HG02763 (cell line): Measurements from ENCODE around the gene SERPINB7.
A peak's percentile ranks its signal among the peaks of the same experiment; 100 is the strongest.

ENCODE experiments used
- ATAC-seq: cut with Tn5 transposase; IDR thresholded peaks from one replicate; pipeline ENCODE4 v1.9.1; 2021; ENCODE audit warnings: mild to moderate bottlenecking, moderate library complexity; ENCODE audit not compliant: unreplicated experiment

The SERPINB7 gene

DNA sequence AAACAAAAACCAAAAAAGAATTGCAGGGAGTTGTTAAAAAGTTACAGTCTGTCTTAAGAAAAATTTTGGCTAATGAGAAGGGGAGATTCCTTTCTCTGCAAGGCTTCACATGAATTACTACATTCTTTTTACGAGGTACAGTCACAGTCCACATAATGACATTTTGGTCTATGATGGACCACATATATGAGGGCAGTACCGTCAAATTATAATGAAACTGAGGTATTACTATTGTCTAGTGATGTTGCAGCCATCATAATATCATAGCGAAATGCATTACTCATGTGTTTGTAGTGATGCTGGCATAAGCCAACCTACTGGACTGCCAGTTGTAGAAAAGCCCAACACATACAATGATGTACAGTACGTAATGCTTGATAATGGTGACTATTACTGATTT is 12.5 kb downstream of the SERPINB7 start:
- ATAC-seq = no peak

- ATAC-seq = peak; percentile 60
Observed at GRCh38 chr18:63788447-63789096, 13.4 kb downstream of the SERPINB7 start.

- ATAC-seq = no peak
Observed at GRCh38 chr18:63789327-63789726, 14.1 kb downstream of the SERPINB7 start.

DNA sequence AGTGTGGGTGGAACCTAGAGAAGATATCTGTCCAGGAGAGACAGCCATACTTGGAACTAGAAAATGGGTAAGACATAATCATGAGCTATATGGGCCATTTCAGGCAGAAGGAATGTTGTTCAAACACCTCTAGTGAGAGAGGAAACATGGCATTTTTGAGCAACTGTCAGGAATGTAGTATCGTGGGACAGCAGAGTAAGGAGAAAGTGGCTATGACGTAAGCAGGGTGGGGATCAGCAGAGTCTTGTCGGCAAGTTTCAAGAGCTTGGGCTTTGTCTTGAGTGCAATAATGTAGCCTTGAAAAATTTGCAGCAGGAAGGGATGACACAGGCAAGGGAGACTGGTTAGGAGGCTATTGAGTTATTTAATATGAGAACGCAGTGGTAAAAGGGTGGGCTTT is 20.4 kb downstream of the SERPINB7 start:
- no peak for ATAC-seq

DNA sequence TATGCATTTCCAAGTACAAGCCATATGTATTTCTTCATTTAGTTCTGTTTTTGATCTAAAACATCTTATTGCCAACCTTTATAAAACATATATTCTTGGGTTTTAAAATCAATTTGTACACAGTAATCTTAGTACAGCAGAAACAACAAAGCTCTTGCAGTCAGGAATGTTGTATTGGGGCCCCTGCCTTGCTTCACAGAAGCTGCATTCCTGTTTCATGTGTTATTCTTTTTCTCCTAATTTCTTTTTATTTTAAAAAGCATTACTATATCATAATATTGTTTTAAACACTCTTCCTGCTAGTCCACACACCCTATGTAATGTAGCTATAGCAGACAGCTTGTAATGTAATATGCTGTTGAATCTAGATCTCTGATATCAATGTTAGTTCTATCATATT is 24.0 kb downstream of the SERPINB7 start:
- ATAC-seq = no peak

DNA sequence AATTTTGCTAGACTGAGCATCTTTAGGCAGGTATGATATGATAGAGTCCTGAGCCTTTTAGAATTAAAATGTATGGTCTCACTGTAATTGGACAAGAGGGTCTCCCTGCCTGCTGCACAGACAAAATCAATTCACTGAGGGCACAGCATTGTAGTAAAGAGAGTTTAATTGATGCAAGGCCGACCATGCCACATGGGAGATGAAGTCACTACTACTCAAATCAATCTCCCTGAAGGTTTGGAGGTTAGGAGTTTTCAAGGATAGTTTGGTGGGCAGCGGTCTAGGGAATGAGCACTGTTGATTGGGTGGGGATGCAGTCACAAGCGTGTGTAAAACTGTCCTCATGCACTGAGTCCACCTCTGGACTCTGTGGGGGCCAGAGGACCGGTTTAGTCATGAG is 26.1 kb downstream of the SERPINB7 start:
- no peak for ATAC-seq

DNA sequence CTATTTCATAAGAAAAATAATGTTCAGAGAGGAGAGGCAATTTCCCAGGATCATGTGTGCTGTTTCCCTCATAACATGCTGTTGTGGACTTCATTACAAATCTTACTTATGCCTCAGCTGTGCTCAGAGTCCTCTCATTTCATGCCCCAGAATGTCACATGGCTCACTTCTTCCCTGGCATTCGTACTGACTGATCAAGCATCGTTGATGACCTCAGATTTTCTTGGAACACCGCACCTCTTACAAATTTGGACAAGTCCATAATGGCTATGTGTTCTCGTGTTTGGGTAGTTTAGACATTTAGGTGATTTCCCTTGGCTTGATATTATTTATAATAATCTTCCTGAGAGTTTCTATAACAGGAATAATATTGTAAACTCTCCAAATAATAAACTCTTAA is 32.9 kb downstream of the SERPINB7 start:
- ATAC-seq = no peak

- ATAC-seq = no peak
Observed at GRCh38 chr18:63817441-63818051, 42.3 kb downstream of the SERPINB7 start.

DNA sequence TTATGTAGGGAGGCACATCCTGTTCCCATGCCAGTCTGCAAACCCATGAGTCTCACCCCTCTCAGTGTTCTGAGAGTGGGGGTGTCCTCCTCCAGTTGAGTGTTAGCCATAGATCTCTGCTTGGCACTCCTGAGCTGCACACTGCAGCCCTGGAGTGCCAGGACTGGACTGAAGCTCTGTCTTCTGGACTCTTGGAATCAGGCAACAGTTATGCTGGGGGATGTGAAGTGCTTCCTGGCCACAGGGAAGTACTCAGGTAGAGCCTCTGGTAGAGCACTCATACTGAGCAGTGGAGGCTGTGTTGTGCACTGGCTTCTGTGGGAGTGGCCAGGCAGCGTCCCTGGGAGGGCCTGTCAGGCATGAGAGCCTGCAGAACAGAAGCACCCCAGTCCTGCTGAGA is 43.0 kb downstream of the SERPINB7 start:
- ATAC-seq = no peak

GRCh38 chr18:63819786-63820185 is 44.6 kb downstream of the SERPINB7 start:
- no peak for ATAC-seq

DNA sequence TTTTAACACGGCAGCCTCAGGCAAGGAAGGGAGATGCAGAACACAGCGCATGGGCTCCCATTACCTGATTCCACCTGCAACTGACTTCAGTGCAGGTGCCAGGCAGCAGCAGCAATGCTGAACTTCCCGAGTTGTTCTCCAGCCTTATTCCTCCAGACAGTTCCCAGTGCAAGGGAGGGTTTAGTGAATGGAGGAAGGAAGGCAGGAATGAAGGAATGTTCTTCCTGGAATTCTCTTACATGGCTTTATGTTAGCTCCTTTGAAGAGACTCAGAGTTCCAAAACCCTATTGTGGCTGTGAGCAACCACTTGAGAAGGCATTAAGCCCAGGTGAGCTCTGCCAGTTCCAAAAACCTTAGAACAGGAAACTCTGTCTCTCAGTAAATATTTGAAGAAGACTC is 45.5 kb downstream of the SERPINB7 start:
- no peak for ATAC-seq

DNA sequence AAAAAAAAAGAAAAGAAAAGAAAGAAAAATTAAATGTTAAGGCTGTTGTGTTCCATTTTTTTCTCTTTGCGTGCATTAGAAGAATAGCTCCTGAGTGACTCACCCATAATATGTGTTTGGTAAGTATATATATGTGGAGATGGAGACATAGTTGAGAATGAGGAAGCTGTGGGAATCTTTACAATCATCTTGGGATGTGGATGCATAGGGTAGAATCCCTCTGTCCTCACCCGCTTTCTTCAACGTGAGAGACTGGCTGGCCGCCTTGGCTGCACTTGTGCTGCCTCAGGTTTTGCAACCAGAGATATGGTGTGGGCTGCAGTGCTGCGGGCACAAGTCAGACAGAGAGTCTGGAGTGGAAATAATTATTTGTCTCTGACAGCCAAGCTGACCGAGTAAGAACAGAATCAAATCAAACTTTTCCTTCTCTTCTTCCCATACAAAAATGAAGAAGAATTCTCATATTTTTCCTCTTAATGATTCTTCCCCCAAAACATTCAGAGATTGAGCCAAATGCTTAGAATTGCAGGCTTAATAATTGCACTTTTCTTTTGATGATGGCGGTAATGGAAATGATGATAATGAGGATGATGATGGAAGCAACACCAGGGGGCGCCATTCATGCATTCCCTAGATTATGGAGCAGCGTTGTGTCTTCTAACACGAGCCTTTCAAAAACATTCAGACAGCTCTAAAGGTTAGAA is 48.5 kb downstream of the SERPINB7 start:
- no peak for ATAC-seq

DNA sequence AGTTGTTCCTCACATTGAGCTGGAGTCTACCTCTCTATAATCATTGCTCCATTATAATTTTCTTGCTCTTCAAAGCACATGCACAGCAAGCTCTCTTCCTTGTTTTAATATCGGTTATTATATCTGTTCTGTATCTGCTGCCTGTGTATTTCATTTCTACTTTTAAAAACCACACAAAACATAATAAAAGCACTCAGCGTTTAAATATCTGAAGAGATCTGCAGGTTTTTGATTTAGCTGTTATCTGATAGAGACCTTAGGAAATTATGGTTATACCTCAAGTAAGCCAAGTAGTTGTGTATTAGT is 49.0 kb downstream of the SERPINB7 start:
- ATAC-seq = no peak

- no peak for ATAC-seq
Observed at GRCh38 chr18:63828120-63828519, 52.9 kb downstream of the SERPINB7 start.

DNA sequence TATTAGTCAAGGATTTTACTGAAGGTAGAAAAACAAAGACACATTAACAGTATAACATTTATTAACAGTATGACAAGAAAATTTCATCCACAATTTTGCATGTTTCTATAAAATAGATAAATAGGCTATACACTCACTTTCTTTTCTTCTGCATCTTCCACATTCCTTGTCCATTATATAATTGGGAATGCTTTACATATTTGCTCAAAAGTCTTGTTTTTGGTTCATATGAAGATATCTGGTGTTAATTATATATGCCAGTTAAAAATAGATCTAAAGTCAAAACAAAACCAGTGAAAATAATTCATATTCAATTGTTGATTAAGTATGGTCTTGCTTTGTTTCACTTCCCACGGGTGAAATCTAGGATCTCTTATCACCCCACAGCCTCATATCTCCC is 53.4 kb downstream of the SERPINB7 start:
- ATAC-seq = no peak

- ATAC-seq = no peak
Observed at GRCh38 chr18:63829886-63830285, 54.7 kb downstream of the SERPINB7 start.

DNA sequence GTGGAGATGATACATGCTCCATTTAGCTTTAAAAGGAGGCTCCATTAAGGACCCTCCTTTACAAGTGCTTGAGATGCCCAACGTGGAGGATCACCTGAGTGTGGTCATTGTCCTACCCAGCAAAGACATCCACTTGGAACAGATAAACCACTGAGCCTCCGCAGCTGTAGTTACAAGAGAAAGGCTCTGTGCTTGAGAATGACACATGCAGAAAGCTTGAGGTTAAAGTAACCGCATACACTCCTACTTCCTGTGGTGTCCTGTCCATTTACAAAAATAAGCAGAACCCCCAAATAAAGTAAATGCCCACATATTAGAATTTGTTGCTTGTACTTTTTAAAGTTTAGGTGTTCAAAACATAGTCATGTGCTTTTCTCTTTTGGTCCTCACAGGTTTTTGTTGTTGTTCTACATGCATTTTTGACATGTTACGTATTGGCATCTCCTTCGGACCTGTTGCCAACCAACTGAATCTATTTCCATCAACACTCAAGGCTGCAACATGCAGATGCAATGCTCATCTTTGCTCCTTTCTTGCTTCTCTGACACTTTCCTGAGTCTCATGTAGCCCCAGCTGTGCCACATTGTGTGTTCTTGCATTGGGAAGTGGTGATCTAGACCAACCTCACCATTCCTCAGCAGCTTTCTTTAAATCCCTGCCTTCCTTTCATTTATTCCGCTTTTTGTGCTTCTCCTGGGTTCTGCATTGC is 56.0 kb downstream of the SERPINB7 start:
- peak; percentile 92 for ATAC-seq

DNA sequence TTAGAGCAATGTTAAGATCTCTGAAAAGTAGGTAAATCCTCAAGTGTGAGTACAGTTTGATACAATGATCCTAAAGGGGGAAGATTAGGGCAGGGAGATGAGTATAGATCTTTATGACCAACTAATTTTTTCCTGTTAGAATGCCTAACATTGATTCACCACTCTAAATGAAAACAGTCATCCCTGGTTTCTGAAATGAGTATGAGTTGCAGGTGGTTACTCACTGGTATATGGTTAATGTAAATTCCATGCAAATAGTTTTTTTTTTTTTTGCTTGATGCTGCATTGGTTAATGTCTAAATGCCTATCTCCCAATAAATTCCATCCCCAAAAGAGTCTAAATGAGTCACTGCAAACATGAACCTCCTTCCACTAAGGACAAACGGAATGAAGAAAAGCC is 57.3 kb downstream of the SERPINB7 start:
- peak; percentile 59 for ATAC-seq

- no peak for ATAC-seq
Observed at GRCh38 chr18:63834471-63835113, 59.4 kb downstream of the SERPINB7 start.

- ATAC-seq = no peak
Observed at GRCh38 chr18:63836456-63836855, 61.2 kb downstream of the SERPINB7 start.

DNA sequence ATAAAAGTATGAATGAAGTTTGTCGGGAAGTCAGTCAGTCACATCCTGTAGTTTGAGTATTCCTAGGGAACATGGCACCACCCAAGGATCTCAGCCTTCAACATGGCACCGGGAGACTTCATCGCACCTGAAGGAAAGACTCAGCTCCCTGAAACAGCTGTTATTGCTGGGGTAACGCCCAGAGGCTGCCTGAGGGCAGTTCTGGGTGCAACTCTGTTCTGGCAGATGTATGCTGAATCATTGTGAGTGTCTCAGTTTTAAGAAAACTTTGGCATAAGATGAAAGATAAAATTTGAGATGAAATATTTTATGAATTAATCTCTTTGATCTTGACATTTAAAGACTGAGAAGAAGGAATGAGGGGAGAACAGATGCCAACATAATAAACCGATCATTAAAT is 62.4 kb downstream of the SERPINB7 start:
- no peak for ATAC-seq
